ENCODE data around the gene PICK1. TPM values are rescaled to one million over a fixed set of nuclear protein-coding genes. Genes with fewer than 3 reads are reported as not detected.

The PICK1 gene
- total RNA-seq, 2 donors from 2014 or later, result 33.9 to 56.2 TPM

DNA sequence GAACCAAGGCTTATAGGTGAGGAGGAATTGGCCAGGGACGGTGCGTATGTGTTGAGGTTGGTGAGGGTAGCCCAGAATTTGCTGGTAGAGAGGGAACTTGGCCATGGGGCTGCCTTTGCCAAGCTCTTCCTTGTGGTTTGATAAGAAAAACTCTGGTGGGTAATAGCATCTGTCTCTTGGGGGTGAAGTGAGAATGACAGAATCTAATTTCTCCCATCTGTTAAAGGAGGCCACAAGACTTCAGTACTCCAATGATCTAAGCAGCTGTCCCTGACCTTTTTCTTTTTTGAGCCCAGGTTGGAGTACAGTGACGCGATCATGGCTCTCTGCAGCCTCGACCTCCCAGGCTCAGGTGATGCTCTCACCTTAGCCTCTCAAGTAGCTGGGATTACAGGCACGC is 36.0 kb upstream of the PICK1 start:
- H3K36me3 ChIP-seq, result no peaks in the 10 kb centered on the region
- no peak overlapping the region for H3K4me3 ChIP-seq
- H3K4me1 ChIP-seq (ENCODE audit: control insufficient read depth in 1 of 2, low read depth in 2 of 2), result peaks cover 10 to 17% of the 10 kb centered on the region in 2 donors
- DNase-seq (ENCODE audit: low spot score), result no peak
- H3K27me3 ChIP-seq (replicated peaks; ENCODE audit: insufficient read depth), result no peaks in the 10 kb centered on the region
- no peak overlapping the region for H3K27ac ChIP-seq
- ATAC-seq (ENCODE audit: insufficient number of reproducible peaks, low FRiP score, low read depth), result no peak
- H3K9me3 ChIP-seq, result no peaks in the 10 kb centered on the region
- no peak for TF ChIP-seq CTCF (IDR thresholded peaks at IDR 0.05)

- no peaks in the 10 kb centered on the region for H3K36me3 ChIP-seq
- H3K9me3 ChIP-seq, result no peaks in the 10 kb centered on the region
- no peaks in the 10 kb centered on the region for H3K4me1 ChIP-seq (ENCODE audit: control insufficient read depth in 1 of 2, low read depth in 2 of 2)
- H3K27ac ChIP-seq, result no peak overlapping the region
- ATAC-seq (ENCODE audit: insufficient number of reproducible peaks, low FRiP score, low read depth) (no peak), DNase-seq (ENCODE audit: low spot score) (no peak)
- H3K27me3 ChIP-seq (replicated peaks; ENCODE audit: insufficient read depth), result no peaks in the 10 kb centered on the region
- no peak for TF ChIP-seq CTCF (IDR thresholded peaks at IDR 0.05)
- no peak overlapping the region for H3K4me3 ChIP-seq
Observed at GRCh38 chr22:38023045-38023444, 34.2 kb upstream of the PICK1 start.

DNA sequence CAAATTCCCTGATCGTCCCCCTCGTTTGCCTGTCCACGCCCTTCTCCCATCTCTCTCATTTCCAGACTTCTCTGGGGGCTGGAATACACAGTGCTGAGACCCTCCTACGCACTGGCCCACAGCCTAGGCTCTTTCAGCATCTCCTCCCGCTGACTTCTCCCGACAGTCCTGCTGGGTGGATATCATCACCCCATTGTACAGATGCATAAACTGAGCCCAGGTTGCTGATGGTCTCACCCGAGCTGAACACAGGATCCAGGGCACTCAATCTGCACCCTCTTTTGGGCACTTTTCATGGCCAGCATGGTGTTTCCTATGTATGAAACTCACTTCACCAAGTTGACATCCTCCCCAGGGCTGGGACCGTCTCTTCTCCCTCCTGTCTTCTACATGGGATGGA is 31.7 kb upstream of the PICK1 start:
- Histone ChIP-seq H3K36me3 (no peaks in the 10 kb centered on the region), H3K4me3 (no peak overlapping the region), H3K4me1 (ENCODE audit: control insufficient read depth in 1 of 2, low read depth in 2 of 2) (no peaks in the 10 kb centered on the region), H3K9me3 (no peaks in the 10 kb centered on the region), H3K27ac (no peak overlapping the region), H3K27me3 (replicated peaks; ENCODE audit: insufficient read depth) (no peaks in the 10 kb centered on the region)
- no peak for DNase-seq (ENCODE audit: low spot score)
- TF ChIP-seq CTCF (IDR thresholded peaks at IDR 0.05), result no peak
- ATAC-seq (ENCODE audit: insufficient number of reproducible peaks, low FRiP score, low read depth), result no peak

- Histone ChIP-seq H3K36me3 (no peaks in the 10 kb centered on the region), H3K4me3 (no peak overlapping the region), H3K4me1 (ENCODE audit: control insufficient read depth in 1 of 2, low read depth in 2 of 2) (no peaks in the 10 kb centered on the region), H3K27me3 (replicated peaks; ENCODE audit: insufficient read depth) (no peaks in the 10 kb centered on the region), H3K27ac (no peak overlapping the region), H3K9me3 (no peaks in the 10 kb centered on the region)
- no peak for ATAC-seq (ENCODE audit: insufficient number of reproducible peaks, low FRiP score, low read depth)
- no peak for DNase-seq (ENCODE audit: low spot score)
- no peak for TF ChIP-seq CTCF (IDR thresholded peaks at IDR 0.05)
Observed at GRCh38 chr22:38026130-38027111, 30.8 kb upstream of the PICK1 start.

DNA sequence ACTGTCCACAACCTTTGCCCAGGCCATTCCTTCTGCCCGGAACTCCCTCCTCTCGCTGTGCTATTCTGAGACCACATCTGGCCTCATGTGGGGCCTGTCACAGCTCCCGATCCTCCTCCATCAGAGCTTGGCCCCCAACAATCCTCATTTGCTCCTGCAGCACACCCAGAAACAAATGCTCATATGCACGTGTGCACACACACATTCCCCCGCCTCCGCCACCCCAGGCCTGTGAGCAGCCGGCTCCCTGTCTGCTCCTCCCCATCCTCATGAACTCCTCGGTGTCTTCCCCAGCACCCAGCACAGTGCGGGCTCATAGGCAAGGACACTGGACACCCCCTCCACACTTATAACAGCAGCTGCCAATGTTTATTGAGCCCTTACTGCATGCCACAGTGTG is 29.7 kb upstream of the PICK1 start:
- H3K36me3 ChIP-seq, result no peaks in the 10 kb centered on the region
- H3K4me3 ChIP-seq, result no peak overlapping the region
- H3K4me1 ChIP-seq (ENCODE audit: control insufficient read depth in 1 of 2, low read depth in 2 of 2), result no peaks in the 10 kb centered on the region
- ATAC-seq (ENCODE audit: insufficient number of reproducible peaks, low FRiP score, low read depth), result no peak
- no peaks in the 10 kb centered on the region for H3K9me3 ChIP-seq
- no peaks in the 10 kb centered on the region for H3K27me3 ChIP-seq (replicated peaks; ENCODE audit: insufficient read depth)
- no peak for DNase-seq (ENCODE audit: low spot score)
- no peak overlapping the region for H3K27ac ChIP-seq
- TF ChIP-seq CTCF (IDR thresholded peaks at IDR 0.05), result no peak
